Natural killer cell (primary cell): ENCODE results near the gene TASOR2. TPM values are rescaled to one million over a fixed set of nuclear protein-coding genes. Genes with fewer than 3 reads are reported as not detected.

ENCODE experiments used
- ATAC-seq, 3 donors: fragments of 150-1000 bp in 2 of 3; fragments of 200-7000 bp in 1 of 3; cut with Tn5 transposase; 1 replicate in 1 of 3; 2 replicates in 2 of 3; pipeline ENCODE4 v1.10.0; 2021; ENCODE audit warnings: mild to moderate bottlenecking in 2 of 3, moderate library complexity in 2 of 3
- DNase-seq, 2 donors: peaks; one replicate each; pipeline versions ENCODE4 v3.0.0 to v3.0.0-alpha.2; 2013 to 2021; ENCODE audit warnings: mixed read lengths in 1 of 2
- H3K27ac ChIP-seq: one replicate; pipeline ENCODE4 v1.5.1; 2013; ENCODE audit warnings: mild to moderate bottlenecking, low read length
- H3K27me3 ChIP-seq: one replicate; pipeline ENCODE4 v1.6.1; 2013; ENCODE audit warnings: low read length; ENCODE audit not compliant: control insufficient read depth, insufficient read depth
- H3K36me3 ChIP-seq: one replicate; pipeline ENCODE4 v1.6.1; 2013; ENCODE audit warnings: low read length; ENCODE audit not compliant: control insufficient read depth, insufficient read depth
- H3K4me1 ChIP-seq: one replicate; pipeline ENCODE4 v1.6.1; 2013; ENCODE audit warnings: low read length; ENCODE audit not compliant: control insufficient read depth, insufficient read depth
- H3K4me3 ChIP-seq: one replicate; pipeline ENCODE4 v1.5.1; 2013; ENCODE audit warnings: low read length
- H3K9me3 ChIP-seq: one replicate; pipeline ENCODE4 v1.6.1; 2013; ENCODE audit warnings: low read length; ENCODE audit not compliant: control insufficient read depth, insufficient read depth
- H3K27ac Mint-ChIP-seq, 2 donors: one replicate each; pipeline ENCODE4 v1.8.0; 2022; ENCODE audit warnings: mild to moderate bottlenecking in 2 of 2, mixed read lengths in 2 of 2, moderate library complexity in 1 of 2
- H3K27me3 Mint-ChIP-seq, 2 donors: one replicate each; pipeline ENCODE4 v1.8.0; 2022; ENCODE audit warnings: low read depth in 2 of 2, mixed read lengths in 2 of 2
- H3K36me3 Mint-ChIP-seq: one replicate; pipeline ENCODE4 v1.8.0; 2022; ENCODE audit warnings: mixed read lengths
- H3K4me1 Mint-ChIP-seq, 2 donors: one replicate each; pipeline ENCODE4 v1.8.0; 2022; ENCODE audit warnings: mixed read lengths in 2 of 2
- H3K4me3 Mint-ChIP-seq: one replicate; pipeline ENCODE4 v1.8.0; 2022; ENCODE audit warnings: mild to moderate bottlenecking, moderate library complexity, mixed read lengths
- H3K9me3 Mint-ChIP-seq, 2 donors: one replicate each; pipeline ENCODE4 v1.8.0; 2022; ENCODE audit warnings: mixed read lengths in 2 of 2
- CTCF ChIP-seq: fragments of 200-600 bp; IDR thresholded peaks from one replicate; pipeline ENCODE4 v1.8.0; 2022; ENCODE audit warnings: antibody characterized with exemption
- WGBS: methylation state at CpG from one replicate; pipeline ENCODE4 v1.1.7; 2013; ENCODE audit warnings: missing lambda C conversion rate; ENCODE audit not compliant: insufficient coverage; 5-methylcytosine and 5-hydroxymethylcytosine counted together
- intact Hi-C: fragments of 100-400 bp; cut with micrococcal nuclease; formaldehyde crosslinking; loops from one replicate; pipeline ENCODE4 v1.14.2; 2022
- total RNA-seq, 4 donors: library from RNA; stranded (reverse); fragments of 120-200 nt in 1 of 4; gene quantifications; one replicate each; pipeline versions ENCODE4 v1.2.3 to v1.2.4, GENCODE V29; 2013 to 2022

The TASOR2 gene
- total RNA-seq, 3 donors from 2014 or later (not counting 1 experiment from before 2014, with no cell fraction given) = 64.4 to 88.7 (median 66.4) TPM

- Mint-ChIP-seq H3K4me1 (peaks cover 9 to 12% of the 10 kb centered on the region in 2 donors), H3K27ac (no peak overlapping the region), H3K9me3 (peaks cover 2 to 5% of the 10 kb centered on the region in 2 donors), H3K4me3 (no peak overlapping the region), H3K27me3 (peaks cover 25 to 31% of the 10 kb centered on the region in 2 donors), H3K36me3 (no peaks in the 10 kb centered on the region)
- Histone ChIP-seq H3K27me3 (peaks cover 7% of the 10 kb centered on the region), H3K27ac (no peak overlapping the region), H3K4me3 (no peak overlapping the region), H3K36me3 (no peaks in the 10 kb centered on the region), H3K9me3 (peaks cover 4% of the 10 kb centered on the region), H3K4me1 (peaks cover 11% of the 10 kb centered on the region)
- DNase-seq (no peak), ATAC-seq (no peak)
- intact Hi-C loops = no loop called here
- WGBS = 83% methylated on average over 1 of the region's 1 CpG
- no peak for TF ChIP-seq CTCF
These were observed 15.0 kb upstream of the TASOR2 start for GRCh38 chr10:5669604-5670003.

GRCh38 chr10:5670662-5671375 lies 13.8 kb upstream of the TASOR2 start:
- Mint-ChIP-seq H3K4me1 (peaks cover 7 to 9% of the 10 kb centered on the region in 2 donors), H3K27me3 (peaks cover 25 to 34% of the 10 kb centered on the region in 2 donors), H3K27ac (no peak overlapping the region), H3K4me3 (no peak overlapping the region), H3K9me3 (peaks cover 2 to 5% of the 10 kb centered on the region in 2 donors), H3K36me3 (no peaks in the 10 kb centered on the region)
- H3K9me3 ChIP-seq = peaks cover 4% of the 10 kb centered on the region
- intact Hi-C loops = no loop called here
- no peaks in the 10 kb centered on the region for H3K36me3 ChIP-seq
- H3K4me1 ChIP-seq = peaks cover 9% of the 10 kb centered on the region
- TF ChIP-seq CTCF = no peak
- no peak overlapping the region for H3K27ac ChIP-seq
- ATAC-seq (no peak), DNase-seq (no peak)
- H3K4me3 ChIP-seq = no peak overlapping the region
- H3K27me3 ChIP-seq = peaks cover 7% of the 10 kb centered on the region
- 69% methylated on average over 6 of the region's 8 CpGs for WGBS

DNA sequence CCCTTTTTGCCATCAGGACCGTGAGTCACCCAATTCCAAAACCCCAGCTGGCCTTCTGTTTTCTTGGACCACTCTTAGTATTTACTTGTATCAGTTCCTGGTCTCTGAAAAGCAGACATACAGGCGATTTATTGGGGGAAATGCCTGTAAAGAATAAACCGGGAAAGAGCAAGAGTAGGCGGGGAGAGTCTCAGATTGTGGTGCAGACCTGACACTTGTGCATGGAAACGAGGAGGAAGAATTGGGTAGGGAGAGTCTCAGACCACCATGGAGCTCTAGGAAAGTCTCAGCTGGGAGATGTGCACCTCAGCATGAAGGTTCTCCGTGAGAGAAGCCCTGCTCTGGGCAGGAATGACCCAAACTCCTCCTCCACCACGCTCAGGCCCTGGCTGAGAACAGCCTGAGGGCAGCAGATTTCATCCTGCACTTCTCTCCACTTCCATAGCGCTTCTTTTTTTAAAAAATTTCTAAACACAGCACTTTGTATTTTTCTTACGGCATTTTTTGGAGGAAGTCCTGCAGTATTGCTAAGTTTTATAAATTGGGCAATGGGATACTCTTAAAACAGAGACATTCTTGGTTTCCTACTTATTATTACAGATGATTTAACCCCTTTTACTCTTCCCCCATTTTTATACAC lies 6.1 kb upstream of the TASOR2 start:
- Histone ChIP-seq H3K4me3 (no peak overlapping the region), H3K4me1 (no peaks in the 10 kb centered on the region), H3K36me3 (no peaks in the 10 kb centered on the region), H3K27ac (no peak overlapping the region), H3K27me3 (no peaks in the 10 kb centered on the region), H3K9me3 (no peaks in the 10 kb centered on the region)
- ATAC-seq = no peak
- Mint-ChIP-seq H3K27me3 (peaks cover 22 to 39% of the 10 kb centered on the region in 2 donors), H3K4me3 (no peak overlapping the region), H3K4me1 (no peaks in the 10 kb centered on the region), H3K36me3 (no peaks in the 10 kb centered on the region), H3K27ac (no peak overlapping the region), H3K9me3 (peaks cover 0 to 2% of the 10 kb centered on the region in 2 donors)
- intact Hi-C loops = no loop called here
- no peak for TF ChIP-seq CTCF
- WGBS = 86% methylated on average over 8 of the region's 9 CpGs
- DNase-seq = no peak
